GM12874 (cell line): ENCODE results near the gene EEIG1.

Source experiments
- CTCF ChIP-seq: IDR thresholded peaks from 2 replicates; pipeline ENCODE4 v1.5.1; 2011; ENCODE audit warnings: low read depth, mild to moderate bottlenecking, control low read depth, low read length, moderate library complexity; ENCODE audit not compliant: insufficient read depth

EEIG1 gene

GRCh38 chr9:127953154-127953553, 27.6 kb downstream of the EEIG1 start:
- TF ChIP-seq CTCF: no peak

GRCh38 chr9:127950513-127951289, 30.1 kb downstream of the EEIG1 start:
- TF ChIP-seq CTCF: no peak

- no peak for TF ChIP-seq CTCF
Observed at GRCh38 chr9:127949827-127950512, 30.8 kb downstream of the EEIG1 start.

DNA sequence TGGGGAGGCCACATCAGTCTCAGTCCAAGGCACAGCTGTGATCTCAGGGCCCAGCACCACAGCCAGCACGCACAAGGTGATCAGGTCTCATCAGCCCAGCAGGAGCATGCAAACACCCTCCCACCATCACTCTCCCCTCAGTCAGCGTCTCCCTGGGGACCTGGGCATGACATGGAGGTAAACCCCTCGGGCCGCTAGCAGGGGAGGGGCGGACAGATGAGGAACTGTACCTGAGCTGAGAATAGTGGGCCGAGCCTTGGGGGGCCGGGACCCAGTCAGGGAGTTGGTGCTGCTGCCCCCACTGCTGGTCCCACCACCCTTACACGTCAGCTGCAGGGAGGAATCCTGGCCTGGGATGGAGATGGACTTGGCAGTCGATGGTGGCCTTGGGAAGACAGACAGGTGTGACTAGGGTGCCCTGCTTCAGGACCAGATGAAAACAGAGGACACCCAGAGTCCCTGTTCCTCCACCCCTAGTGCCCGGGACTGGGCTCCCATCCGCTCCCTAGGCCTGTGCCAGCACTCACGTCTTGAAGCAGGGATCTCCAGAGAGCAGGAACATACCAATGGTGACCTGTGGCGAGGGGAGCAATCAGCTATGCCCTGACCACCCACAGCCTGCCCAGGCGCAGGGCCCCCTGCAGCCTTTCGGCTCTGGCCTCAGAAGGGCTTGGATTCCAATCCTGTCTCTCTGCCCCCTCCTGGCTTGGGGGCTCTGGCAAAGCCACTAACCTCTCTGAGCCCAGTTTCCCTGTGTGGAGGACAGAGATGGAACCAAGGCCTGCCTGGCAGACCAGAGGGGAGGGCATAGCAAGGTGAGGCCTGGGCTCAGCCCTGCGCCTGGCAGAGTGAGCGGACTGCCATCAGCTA, 32.7 kb downstream of the EEIG1 start:
- no peak for TF ChIP-seq CTCF

- TF ChIP-seq CTCF: no peak
Observed at GRCh38 chr9:127946728-127947127, 34.1 kb downstream of the EEIG1 start.

GRCh38 chr9:127945942-127946341, 34.8 kb downstream of the EEIG1 start:
- no peak for TF ChIP-seq CTCF

- no peak for TF ChIP-seq CTCF
Observed at GRCh38 chr9:127945338-127945737, 35.5 kb downstream of the EEIG1 start.
